Measurements from ENCODE around the gene THAP12.
"Not testable (repeated sequence)": the region's sequence is repeated elsewhere in the genome, so short reads cannot be mapped to it uniquely, and the experiment has no call there.

DNA sequence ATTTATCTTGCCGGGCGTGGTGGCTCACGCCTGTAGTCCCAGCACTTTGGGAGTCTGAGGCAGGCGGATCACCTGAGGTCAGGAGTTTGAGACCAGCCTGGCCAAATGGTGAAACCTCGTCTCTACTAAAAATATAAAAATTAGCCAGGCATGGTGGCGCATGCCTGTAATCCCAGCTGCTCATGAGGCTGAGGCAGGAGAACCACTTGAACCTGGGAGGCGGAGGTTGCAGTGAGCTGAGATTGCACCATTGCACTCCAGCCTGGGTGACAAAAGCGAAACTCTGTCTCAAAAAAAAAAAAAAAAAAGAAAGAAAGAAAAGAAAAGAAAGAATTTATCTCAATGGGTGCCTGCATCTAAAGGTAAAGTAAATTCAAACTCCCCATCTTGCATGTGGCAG lies 20.6 kb upstream of the THAP12 start:
- TF ChIP-seq, protein P1, sequence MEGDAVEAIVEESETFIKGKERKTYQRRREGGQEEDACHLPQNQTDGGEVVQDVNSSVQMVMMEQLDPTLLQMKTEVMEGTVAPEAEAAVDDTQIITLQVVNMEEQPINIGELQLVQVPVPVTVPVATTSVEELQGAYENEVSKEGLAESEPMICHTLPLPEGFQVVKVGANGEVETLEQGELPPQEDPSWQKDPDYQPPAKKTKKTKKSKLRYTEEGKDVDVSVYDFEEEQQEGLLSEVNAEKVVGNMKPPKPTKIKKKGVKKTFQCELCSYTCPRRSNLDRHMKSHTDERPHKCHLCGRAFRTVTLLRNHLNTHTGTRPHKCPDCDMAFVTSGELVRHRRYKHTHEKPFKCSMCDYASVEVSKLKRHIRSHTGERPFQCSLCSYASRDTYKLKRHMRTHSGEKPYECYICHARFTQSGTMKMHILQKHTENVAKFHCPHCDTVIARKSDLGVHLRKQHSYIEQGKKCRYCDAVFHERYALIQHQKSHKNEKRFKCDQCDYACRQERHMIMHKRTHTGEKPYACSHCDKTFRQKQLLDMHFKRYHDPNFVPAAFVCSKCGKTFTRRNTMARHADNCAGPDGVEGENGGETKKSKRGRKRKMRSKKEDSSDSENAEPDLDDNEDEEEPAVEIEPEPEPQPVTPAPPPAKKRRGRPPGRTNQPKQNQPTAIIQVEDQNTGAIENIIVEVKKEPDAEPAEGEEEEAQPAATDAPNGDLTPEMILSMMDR (IDR thresholded peaks at IDR 0.05), result not testable (repeated sequence)
- not testable (repeated sequence) for TF ChIP-seq POLR2A (IDR thresholded peaks at IDR 0.05)
